Stimulated activated CD8-positive, alpha-beta memory T cell treated with anti-CD3 and anti-CD28 coated beads, Interleukin-4, amount 100 ng/mL, for 1 hour (primary cell): ENCODE results near the gene NRAP.
A peak's percentile ranks its signal among the peaks of the same experiment; 100 is the strongest.

ENCODE experiments used
- DNase-seq, 2 donors: peaks; one replicate each; pipeline ENCODE4 v3.0.0-alpha.2; 2020; ENCODE audit warnings: low read depth in 2 of 2, low spot score in 1 of 2

Gene NRAP

GRCh38 chr10:113563306-113564088 is 100.3 kb downstream of the NRAP start:
- peak; percentile 8 to 27 for DNase-seq

- DNase-seq = no peak
Measured at GRCh38 chr10:113562704-113563103, 101.1 kb downstream of the NRAP start.

GRCh38 chr10:113562069-113562468 is 101.8 kb downstream of the NRAP start:
- DNase-seq = no peak

GRCh38 chr10:113561214-113561613 is 102.6 kb downstream of the NRAP start:
- DNase-seq = no peak

- DNase-seq = no peak
Measured at GRCh38 chr10:113560071-113560470, 103.8 kb downstream of the NRAP start.

- DNase-seq = no peak
Measured at GRCh38 chr10:113557903-113558321, 105.9 kb downstream of the NRAP start.

GRCh38 chr10:113557424-113557862 is 106.4 kb downstream of the NRAP start:
- DNase-seq = no peak

- no peak for DNase-seq
Measured at GRCh38 chr10:113555751-113556150, 108.1 kb downstream of the NRAP start.

- DNase-seq = no peak
Measured at GRCh38 chr10:113555245-113555644, 108.6 kb downstream of the NRAP start.

GRCh38 chr10:113554214-113554613 is 109.6 kb downstream of the NRAP start:
- DNase-seq = no peak

GRCh38 chr10:113553149-113553548 is 110.7 kb downstream of the NRAP start:
- DNase-seq = no peak

GRCh38 chr10:113552701-113553100 is 111.1 kb downstream of the NRAP start, which contains the start of gene HABP2:
HABP2 (plus strand) TSS chr10:113553053; CDS start chr10:113553122, 69 bp downstream.
- DNase-seq = no peak

- no peak for DNase-seq
Measured at GRCh38 chr10:113552014-113552413, 111.8 kb downstream of the NRAP start.

- no peak for DNase-seq
Measured at GRCh38 chr10:113550365-113550764, 113.5 kb downstream of the NRAP start.

GRCh38 chr10:113549856-113550255 is 114.0 kb downstream of the NRAP start:
- no peak for DNase-seq

GRCh38 chr10:113547426-113547825 is 116.4 kb downstream of the NRAP start:
- DNase-seq = no peak

GRCh38 chr10:113544392-113544791 is 119.4 kb downstream of the NRAP start:
- DNase-seq = no peak

GRCh38 chr10:113543107-113543955 is 120.5 kb downstream of the NRAP start:
- no peak for DNase-seq

GRCh38 chr10:113541549-113541927 is 122.3 kb downstream of the NRAP start:
- DNase-seq = no peak

- no peak for DNase-seq
Measured at GRCh38 chr10:113540845-113541548, 122.8 kb downstream of the NRAP start.

GRCh38 chr10:113539789-113540188 is 124.1 kb downstream of the NRAP start:
- no peak for DNase-seq
